GM13976 (cell line): ENCODE data around the gene HSF2BP.
"Not testable (repeated sequence)": the region's sequence is repeated elsewhere in the genome, so short reads cannot be mapped to it uniquely, and the experiment has no call there.

Experiments used
- DNase-seq: peaks from one replicate; pipeline ENCODE4 v3.0.0; 2012; ENCODE audit warnings: low spot score
- in situ Hi-C: fragments of 300-500 bp; cut with MboI; formaldehyde crosslinking; loops from one replicate; pipeline ENCODE4 v1.12.0; 2022; ENCODE audit warnings: low sequenced_read_pairs, mixed read lengths, inconsistent platforms; ENCODE audit not compliant: unreplicated experiment
- TF ChIP-seq, protein P1 (sequence below): IDR thresholded peaks from 2 replicates; pipeline ENCODE4 v1.5.1; 2012; ENCODE audit warnings: borderline replicate concordance, mild to moderate bottlenecking; ENCODE audit not compliant: insufficient read depth; ENCODE audit errors: extremely low read depth, missing control alignments, control extremely low read depth

Gene HSF2BP

GRCh38 chr21:43652616-43653015, 6.7 kb downstream of the HSF2BP start:
- TF ChIP-seq, protein P1, sequence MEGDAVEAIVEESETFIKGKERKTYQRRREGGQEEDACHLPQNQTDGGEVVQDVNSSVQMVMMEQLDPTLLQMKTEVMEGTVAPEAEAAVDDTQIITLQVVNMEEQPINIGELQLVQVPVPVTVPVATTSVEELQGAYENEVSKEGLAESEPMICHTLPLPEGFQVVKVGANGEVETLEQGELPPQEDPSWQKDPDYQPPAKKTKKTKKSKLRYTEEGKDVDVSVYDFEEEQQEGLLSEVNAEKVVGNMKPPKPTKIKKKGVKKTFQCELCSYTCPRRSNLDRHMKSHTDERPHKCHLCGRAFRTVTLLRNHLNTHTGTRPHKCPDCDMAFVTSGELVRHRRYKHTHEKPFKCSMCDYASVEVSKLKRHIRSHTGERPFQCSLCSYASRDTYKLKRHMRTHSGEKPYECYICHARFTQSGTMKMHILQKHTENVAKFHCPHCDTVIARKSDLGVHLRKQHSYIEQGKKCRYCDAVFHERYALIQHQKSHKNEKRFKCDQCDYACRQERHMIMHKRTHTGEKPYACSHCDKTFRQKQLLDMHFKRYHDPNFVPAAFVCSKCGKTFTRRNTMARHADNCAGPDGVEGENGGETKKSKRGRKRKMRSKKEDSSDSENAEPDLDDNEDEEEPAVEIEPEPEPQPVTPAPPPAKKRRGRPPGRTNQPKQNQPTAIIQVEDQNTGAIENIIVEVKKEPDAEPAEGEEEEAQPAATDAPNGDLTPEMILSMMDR, result no peak
- in situ Hi-C loops, result no loop called here
- no peak for DNase-seq

DNA sequence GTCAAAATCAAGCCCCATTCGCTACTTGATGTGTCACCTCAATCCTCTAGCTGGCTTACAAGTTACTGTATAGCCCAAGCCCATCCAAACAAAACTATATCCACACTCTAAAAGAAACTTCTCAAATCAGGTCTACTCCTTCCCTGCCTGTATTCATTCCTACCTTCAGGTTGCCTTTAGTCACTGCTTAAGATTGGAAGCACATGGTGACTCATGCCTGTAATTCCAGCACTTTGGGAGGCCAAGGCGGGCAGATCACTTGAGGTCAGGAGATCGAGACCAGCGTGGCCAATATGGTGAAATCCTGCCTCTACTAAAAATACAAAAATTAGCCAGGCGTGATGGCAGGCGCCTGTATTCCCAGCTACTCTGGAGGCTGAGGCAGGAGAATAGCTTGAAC, 7.4 kb downstream of the HSF2BP start:
- DNase-seq, in situ Hi-C loops: not testable (repeated sequence)

DNA sequence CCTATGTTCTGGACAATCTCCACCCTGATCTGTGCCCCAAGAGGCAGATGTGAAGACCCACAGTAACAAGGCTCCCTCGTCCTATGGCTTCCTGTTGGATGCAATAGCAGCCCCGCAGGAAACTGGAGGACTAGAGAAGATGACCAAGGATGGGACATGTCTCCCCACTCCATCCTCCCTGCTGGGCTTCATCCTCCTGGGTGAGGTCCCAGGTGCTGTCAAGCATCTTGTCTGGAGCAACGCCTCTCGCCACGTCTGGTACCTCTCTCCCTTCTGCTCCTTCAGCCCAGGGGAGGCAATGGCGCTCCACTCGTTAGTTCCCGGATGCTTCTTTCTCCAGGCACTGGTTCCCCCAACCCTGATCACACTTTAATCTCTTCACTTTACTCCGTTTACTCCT, 11.1 kb downstream of the HSF2BP start:
- TF ChIP-seq, protein P1, result no peak
- no peak for DNase-seq
- in situ Hi-C loops, result loop anchor here (10.0 kb wide), 1 partner anchor 723 kb away; the partner anchor contains the start of gene ERVH48-1

GRCh38 chr21:43646550-43647260, 12.6 kb downstream of the HSF2BP start:
- TF ChIP-seq, protein P1, result peak; percentile 99
- DNase-seq, result peak; percentile 86
- in situ Hi-C loops, result loop anchor here (10.0 kb wide), 1 partner anchor 722 kb away; the partner anchor contains the start of gene ERVH48-1

GRCh38 chr21:43645976-43646375, 13.3 kb downstream of the HSF2BP start:
- in situ Hi-C loops, result loop anchor here (10.0 kb wide), 1 partner anchor 721 kb away; the partner anchor contains the start of gene ERVH48-1
- no peak for DNase-seq
- TF ChIP-seq, protein P1, result no peak

DNA sequence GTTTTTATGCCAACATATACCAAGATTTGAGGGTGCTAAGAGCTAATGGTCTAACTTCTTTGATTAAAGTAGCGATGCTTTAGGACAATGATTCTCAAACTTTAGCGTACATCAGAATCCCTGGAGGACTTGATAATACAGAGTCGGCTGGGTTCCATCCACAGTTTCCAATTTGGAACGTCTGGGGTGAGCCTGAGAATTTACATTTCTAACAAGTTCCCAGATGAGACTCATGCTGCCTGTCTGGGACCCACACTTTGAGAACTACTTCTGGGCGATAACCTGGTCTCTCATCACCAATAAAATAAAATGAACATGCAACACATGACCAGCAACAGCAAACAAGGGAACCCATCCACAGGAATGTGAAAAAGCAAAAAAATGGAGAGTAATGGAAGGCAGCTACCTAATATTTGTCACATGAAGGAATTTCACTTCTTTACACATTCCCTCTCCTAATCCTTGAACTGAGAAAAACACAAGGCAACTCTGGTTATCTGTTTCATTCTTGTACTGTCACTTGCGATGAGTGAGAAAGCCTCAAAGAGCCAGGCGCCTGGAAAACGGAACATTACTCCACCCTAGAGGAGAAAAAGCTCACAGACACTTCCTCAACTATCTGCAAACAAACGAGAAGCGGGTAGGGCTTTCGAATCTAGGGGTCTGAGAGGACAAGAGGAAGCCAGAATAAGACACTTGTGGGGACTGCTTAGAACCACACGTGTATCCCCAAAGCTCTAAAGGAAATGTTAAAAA, 14.0 kb downstream of the HSF2BP start:
- peak; percentile 68 for DNase-seq
- in situ Hi-C loops, result loop anchor here (10.0 kb wide), 1 partner anchor 721 kb away; the partner anchor contains the start of gene ERVH48-1
- TF ChIP-seq, protein P1, result peak; percentile 42

DNA sequence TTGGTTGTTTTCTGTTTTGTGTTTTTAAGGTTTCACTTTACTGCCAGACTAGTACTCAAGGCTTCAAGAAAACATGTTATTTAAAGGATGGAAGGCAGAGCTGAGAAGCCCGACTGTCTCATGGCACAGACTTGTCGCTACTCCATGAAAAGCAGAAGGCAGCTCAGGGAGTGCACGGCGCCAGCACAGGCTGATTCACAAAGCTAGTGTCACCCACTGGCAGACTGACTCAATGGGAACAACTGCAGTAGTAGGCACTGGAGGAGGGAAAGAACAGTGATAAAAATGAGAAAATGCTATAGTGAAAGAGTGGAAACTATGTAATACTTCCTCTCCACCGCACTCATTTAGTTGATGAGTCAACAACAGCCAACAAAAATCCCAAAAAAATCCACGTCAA, 14.7 kb downstream of the HSF2BP start:
- no peak for DNase-seq
- TF ChIP-seq, protein P1, result no peak
- in situ Hi-C loops, result loop anchor here (10.0 kb wide), 1 partner anchor 720 kb away; the partner anchor contains the start of gene ERVH48-1
